ENCODE data around the gene MGAT3. TPM values are rescaled to one million over a fixed set of nuclear protein-coding genes. Genes with fewer than 3 reads are reported as not detected.

MGAT3 gene
- total RNA-seq, 5 donors from 2014 or later (not counting 1 experiment from before 2014, with no cell fraction given) = 0.23 to 2.7 (median 1.1) TPM

DNA sequence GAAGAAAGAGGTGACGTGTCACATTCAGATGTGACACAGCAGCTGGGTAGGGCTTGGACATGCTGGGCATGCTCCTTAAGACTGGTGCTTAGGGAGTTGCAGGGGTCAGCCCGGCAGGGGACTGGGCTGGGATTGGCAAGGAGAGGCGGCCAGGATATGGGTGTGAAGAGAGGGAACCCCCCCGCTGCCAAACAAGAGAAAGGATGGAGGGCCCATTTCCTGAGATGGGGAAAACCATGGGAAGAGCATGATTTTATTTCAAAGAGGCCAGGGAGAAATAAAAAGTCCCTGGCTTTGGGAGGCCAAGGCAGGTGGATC, 68.8 kb downstream of the MGAT3 start:
- no peak overlapping the region for H3K4me3 ChIP-seq (ENCODE audit: control insufficient read depth in 1 of 2, extremely low read depth in 1 of 2, low read length in 1 of 2)
- peak overlapping the region in 1 of 3 donors; percentile 66 for H3K4me3 Mint-ChIP-seq
- peaks cover 38 to 94% of the 10 kb centered on the region in 2 experiments for H3K4me1 ChIP-seq (ENCODE audit: control insufficient read depth in 1 of 2, extremely low read depth in 1 of 2, insufficient read depth in 2 of 2, low read length in 2 of 2)
- no peaks in the 10 kb centered on the region for H3K9me3 ChIP-seq
- no peak for ATAC-seq (replicated peaks in 1 of 4)
- H3K9me3 Mint-ChIP-seq = no peaks in the 10 kb centered on the region
- H3K27ac ChIP-seq (ENCODE audit: low read length) = no peak overlapping the region
- H3K27me3 ChIP-seq (replicated peaks in 1 of 2; ENCODE audit: control insufficient read depth in 2 of 2, extremely low read depth in 1 of 2, insufficient read depth in 2 of 2, low read length in 1 of 2) = no peaks in the 10 kb centered on the region
- H3K36me3 ChIP-seq (ENCODE audit: control insufficient read depth in 2 of 2, extremely low read depth in 1 of 2, insufficient read depth in 1 of 2, low read length in 1 of 2) = peaks cover 17 to 72% of the 10 kb centered on the region in 2 donors
- ChIA-PET CTCF (interaction anchor here in 1 of 2 donors (1.1 kb wide), 1 partner anchor 32 kb away, joined by 3 read pairs; no protein-coding TSS in a partner anchor), POLR2A (interaction anchor here in 1 of 2 donors (0.7 kb wide), 1 partner anchor 1752 kb away, joined by 3 read pairs; no protein-coding TSS in a partner anchor)
- peak overlapping the region; percentile 82 to 91 for H3K27ac Mint-ChIP-seq
- DNase-seq = no peak
- 92% methylated on average over 3 of the region's 4 CpGs for WGBS (ENCODE audit: insufficient coverage)
- peaks cover 86% of the 10 kb centered on the region in 3 donors for H3K4me1 Mint-ChIP-seq
- peaks cover 41% of the 10 kb centered on the region for H3K36me3 Mint-ChIP-seq
- no peaks in the 10 kb centered on the region for H3K27me3 Mint-ChIP-seq

DNA sequence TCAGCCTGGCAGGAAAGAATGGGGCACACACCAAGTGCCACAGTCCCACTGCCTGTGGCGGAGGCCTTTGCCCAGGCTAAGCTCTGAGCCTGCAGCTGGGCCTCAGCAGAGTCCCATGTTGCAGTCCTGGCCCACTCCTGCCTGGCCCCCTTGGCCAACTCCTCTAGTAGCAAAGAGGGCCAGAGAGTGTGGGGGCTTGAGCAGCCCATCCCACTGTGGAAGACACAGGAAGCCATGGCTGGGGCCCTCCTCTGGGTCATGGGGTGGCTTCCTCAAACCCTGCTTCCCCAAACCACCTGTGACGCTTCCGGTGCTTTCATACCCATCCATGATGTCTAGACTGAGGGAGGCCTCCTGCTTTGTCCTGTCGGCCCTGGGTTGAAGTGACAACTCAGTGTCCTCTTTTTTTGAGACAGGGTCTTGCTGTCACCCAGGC, 69.9 kb downstream of the MGAT3 start:
- H3K4me1 ChIP-seq (ENCODE audit: control insufficient read depth in 1 of 2, extremely low read depth in 1 of 2, insufficient read depth in 2 of 2, low read length in 2 of 2) = peaks cover 45 to 98% of the 10 kb centered on the region in 2 experiments
- no peak overlapping the region for H3K4me3 ChIP-seq (ENCODE audit: control insufficient read depth in 1 of 2, extremely low read depth in 1 of 2, low read length in 1 of 2)
- ChIA-PET CTCF (interaction anchor here in 1 of 2 donors (0.5 kb wide), 1 partner anchor 181 kb away, joined by 3 read pairs; no protein-coding TSS in a partner anchor), POLR2A (interaction anchor here in 1 of 2 donors (0.6 kb wide), 1 partner anchor 9 kb away, joined by 5 read pairs; no protein-coding TSS in a partner anchor)
- H3K27ac Mint-ChIP-seq = peak overlapping the region; percentile 85 to 92
- peak overlapping the region in 2 of 3 donors; percentile 13 to 97 for H3K4me3 Mint-ChIP-seq
- H3K27me3 Mint-ChIP-seq = no peaks in the 10 kb centered on the region
- peak overlapping the region; percentile 40 for H3K27ac ChIP-seq (ENCODE audit: low read length)
- peaks cover 91% of the 10 kb centered on the region in 3 donors for H3K4me1 Mint-ChIP-seq
- H3K36me3 Mint-ChIP-seq = peaks cover 35% of the 10 kb centered on the region
- H3K9me3 Mint-ChIP-seq = no peaks in the 10 kb centered on the region
- ATAC-seq (replicated peaks in 1 of 4) (peak; percentile 16 to 28 (median 18)), DNase-seq (peak in 4 of 35 experiments; percentile 17 to 53 (median 28))
- H3K27me3 ChIP-seq (replicated peaks in 1 of 2; ENCODE audit: control insufficient read depth in 2 of 2, extremely low read depth in 1 of 2, insufficient read depth in 2 of 2, low read length in 1 of 2) = no peaks in the 10 kb centered on the region
- H3K36me3 ChIP-seq (ENCODE audit: control insufficient read depth in 2 of 2, extremely low read depth in 1 of 2, insufficient read depth in 1 of 2, low read length in 1 of 2) = peaks cover 17 to 70% of the 10 kb centered on the region in 2 donors
- H3K9me3 ChIP-seq = no peaks in the 10 kb centered on the region
- 26% methylated on average over 3 of the region's 4 CpGs for WGBS (ENCODE audit: insufficient coverage)

DNA sequence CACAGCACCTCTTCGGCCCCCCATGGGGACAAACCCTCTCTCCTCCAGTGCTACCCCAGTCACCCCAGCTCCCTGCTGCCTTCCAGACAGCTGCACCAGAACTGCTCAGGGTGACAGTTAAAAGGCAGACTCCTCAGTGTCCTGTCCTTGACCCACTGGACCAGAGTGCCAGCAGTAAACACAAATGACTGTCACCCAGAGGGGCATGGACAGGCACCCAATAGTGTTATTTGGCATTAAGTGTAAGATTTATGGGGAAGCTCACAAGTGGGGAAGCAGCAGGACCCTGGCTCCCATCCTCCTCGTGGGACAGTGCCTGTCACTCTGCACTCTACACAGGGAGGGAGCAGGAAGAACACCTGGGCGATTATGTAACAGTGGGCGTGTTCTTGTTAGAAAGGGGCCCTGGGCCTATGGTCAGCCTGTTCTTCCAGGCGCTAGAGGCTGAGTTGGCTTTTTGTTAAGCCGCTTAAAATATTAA, 70.7 kb downstream of the MGAT3 start:
- peak overlapping the region; percentile 40 for H3K27ac ChIP-seq (ENCODE audit: low read length)
- 78% methylated on average over 4 of the region's 6 CpGs for WGBS (ENCODE audit: insufficient coverage)
- H3K4me3 ChIP-seq (ENCODE audit: control insufficient read depth in 1 of 2, extremely low read depth in 1 of 2, low read length in 1 of 2) = no peak overlapping the region
- peaks cover 44 to 97% of the 10 kb centered on the region in 2 experiments for H3K4me1 ChIP-seq (ENCODE audit: control insufficient read depth in 1 of 2, extremely low read depth in 1 of 2, insufficient read depth in 2 of 2, low read length in 2 of 2)
- peak overlapping the region; percentile 85 to 92 for H3K27ac Mint-ChIP-seq
- ATAC-seq (replicated peaks in 1 of 4) (no peak), DNase-seq (peak in 1 of 35 experiments; percentile 11)
- peaks cover 88 to 91% (median 88%) of the 10 kb centered on the region in 3 donors for H3K4me1 Mint-ChIP-seq
- peaks cover 30% of the 10 kb centered on the region for H3K36me3 Mint-ChIP-seq
- CTCF ChIA-PET = no interaction called here
- H3K27me3 Mint-ChIP-seq = no peaks in the 10 kb centered on the region
- no peaks in the 10 kb centered on the region for H3K9me3 Mint-ChIP-seq
- POLR2A ChIA-PET = interaction anchor here in 1 of 2 donors (0.6 kb wide), 1 partner anchor 583 kb away, joined by 3 read pairs; no protein-coding TSS in a partner anchor
- H3K4me3 Mint-ChIP-seq = peak overlapping the region in 2 of 3 donors; percentile 5 to 97
- no peaks in the 10 kb centered on the region for H3K27me3 ChIP-seq (replicated peaks in 1 of 2; ENCODE audit: control insufficient read depth in 2 of 2, extremely low read depth in 1 of 2, insufficient read depth in 2 of 2, low read length in 1 of 2)
- H3K9me3 ChIP-seq = no peaks in the 10 kb centered on the region
- H3K36me3 ChIP-seq (ENCODE audit: control insufficient read depth in 2 of 2, extremely low read depth in 1 of 2, insufficient read depth in 1 of 2, low read length in 1 of 2) = peaks cover 17 to 62% of the 10 kb centered on the region in 2 donors

DNA sequence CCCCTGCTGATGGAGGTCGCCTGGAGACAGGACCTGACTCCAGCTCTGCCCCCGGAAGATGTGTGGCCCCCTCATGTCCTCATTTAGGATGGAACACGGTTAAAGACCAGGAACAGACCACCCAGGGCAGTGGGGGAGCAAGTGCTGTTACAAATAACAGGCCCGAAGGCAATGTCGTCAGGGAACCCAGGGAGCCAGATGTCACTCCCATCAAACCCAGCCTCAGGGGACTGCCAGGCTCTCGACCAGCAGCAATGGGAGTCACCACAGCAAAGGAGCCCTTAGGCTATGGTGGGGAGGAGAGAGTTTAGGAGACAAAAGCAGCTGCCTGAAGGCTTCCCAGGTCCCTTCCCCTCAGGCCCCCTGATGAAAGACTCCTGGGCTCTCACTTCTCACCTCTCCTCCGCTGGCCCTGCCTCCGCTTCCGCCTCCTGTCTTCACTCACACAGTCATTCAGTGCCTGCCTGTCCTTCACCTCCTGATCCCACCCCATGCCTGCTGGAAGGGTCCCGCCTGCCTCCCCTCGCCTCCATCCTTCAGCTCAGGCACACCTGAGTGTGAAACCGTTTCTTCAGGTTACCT, 71.4 kb downstream of the MGAT3 start:
- no peak for ATAC-seq (replicated peaks in 1 of 4)
- Mint-ChIP-seq H3K4me1 (peaks cover 85 to 86% (median 85%) of the 10 kb centered on the region in 3 donors), H3K36me3 (peaks cover 27% of the 10 kb centered on the region), H3K27ac (peak overlapping the region; percentile 84 to 92), H3K4me3 (peak overlapping the region in 2 of 3 donors; percentile 28 to 97), H3K27me3 (no peaks in the 10 kb centered on the region), H3K9me3 (no peaks in the 10 kb centered on the region)
- WGBS (ENCODE audit: insufficient coverage) = 81% methylated on average over 6 of the region's 12 CpGs
- Histone ChIP-seq H3K27me3 (replicated peaks in 1 of 2; ENCODE audit: control insufficient read depth in 2 of 2, extremely low read depth in 1 of 2, insufficient read depth in 2 of 2, low read length in 1 of 2) (no peaks in the 10 kb centered on the region), H3K4me3 (ENCODE audit: control insufficient read depth in 1 of 2, extremely low read depth in 1 of 2, low read length in 1 of 2) (no peak overlapping the region), H3K9me3 (no peaks in the 10 kb centered on the region), H3K4me1 (ENCODE audit: control insufficient read depth in 1 of 2, extremely low read depth in 1 of 2, insufficient read depth in 2 of 2, low read length in 2 of 2) (peaks cover 38 to 91% of the 10 kb centered on the region in 2 experiments), H3K36me3 (ENCODE audit: control insufficient read depth in 2 of 2, extremely low read depth in 1 of 2, insufficient read depth in 1 of 2, low read length in 1 of 2) (peaks cover 15 to 56% of the 10 kb centered on the region in 2 donors), H3K27ac (ENCODE audit: low read length) (peak overlapping the region; percentile 40)
- peak in 1 of 35 experiments; percentile 21 for DNase-seq
- ChIA-PET POLR2A (interaction anchor here in 1 of 2 donors (0.6 to 1.5 kb wide), 3 partner anchors 8 to 1339 kb away, joined by 3 to 19 read pairs (median 4); partner anchors contain the start of genes ATF4 and RPL3), CTCF (interaction anchor here (0.5 to 2.7 kb wide), 10 partner anchors 12 to 527 kb away, joined by 3 to 27 read pairs (median 6); partner anchors contain the start of gene TAB1 (in 1 of the 2))

DNA sequence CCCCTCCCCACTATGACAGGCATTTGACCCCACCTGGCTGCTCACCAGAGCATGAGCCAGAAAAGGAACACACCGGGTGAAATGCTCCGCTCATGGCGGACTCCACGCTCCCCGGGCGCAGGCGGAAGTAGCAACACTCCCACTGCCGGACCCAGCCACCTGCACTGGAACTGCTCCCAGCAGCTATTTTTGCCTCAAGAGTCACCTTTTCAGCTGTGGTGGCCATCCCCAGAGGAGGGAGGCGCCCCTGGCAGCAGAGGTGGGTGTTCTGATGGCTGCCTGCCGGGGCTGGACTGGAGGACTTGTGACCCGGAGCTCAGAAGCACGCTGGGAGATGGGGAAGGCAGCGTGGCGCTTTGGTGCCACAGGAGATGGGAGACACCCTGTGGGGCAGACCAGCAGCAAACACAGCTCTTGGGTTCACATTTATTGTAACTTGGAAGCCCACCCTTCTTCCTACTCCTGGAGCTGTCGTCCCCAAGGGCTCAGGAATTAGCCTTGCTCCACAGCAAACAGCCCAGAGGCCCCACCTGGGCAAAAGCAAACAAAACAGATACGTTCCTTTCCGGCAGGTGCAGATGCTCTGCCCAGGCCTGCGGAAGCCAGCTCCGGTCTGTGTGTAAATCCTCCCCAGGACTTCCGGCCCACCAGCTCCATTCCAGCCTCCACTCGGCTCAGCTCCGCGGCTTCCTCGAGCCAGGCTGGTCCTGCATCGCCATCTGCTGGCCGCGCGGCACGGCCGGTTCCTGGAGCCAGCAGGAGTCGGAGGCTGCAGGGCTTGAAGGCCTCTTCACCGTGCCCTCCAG, 72.1 kb downstream of the MGAT3 start:
- peaks cover 13 to 50% of the 10 kb centered on the region in 2 donors for H3K36me3 ChIP-seq (ENCODE audit: control insufficient read depth in 2 of 2, extremely low read depth in 1 of 2, insufficient read depth in 1 of 2, low read length in 1 of 2)
- ATAC-seq (replicated peaks in 1 of 4) (peak; percentile 32 to 53 (median 43)), DNase-seq (peak; percentile 80 to 97 (median 91))
- H3K4me3 Mint-ChIP-seq = peak overlapping the region; percentile 51 to 97 (median 56)
- H3K9me3 ChIP-seq = no peaks in the 10 kb centered on the region
- ChIA-PET POLR2A (interaction anchor here in 1 of 2 donors (0.6 to 1.5 kb wide), 4 partner anchors 9 to 1339 kb away, joined by 3 to 19 read pairs (median 4); partner anchors contain the start of genes ATF4 and RPL3), CTCF (interaction anchor here (0.6 to 2.7 kb wide), 27 partner anchors 8 to 1328 kb away, joined by 3 to 27 read pairs (median 5); partner anchors contain the start of genes ATF4 (in 1 of the 2), CBX6 (in 1 of the 2), MIEF1 (in 1 of the 2) and RPL3 (in 1 of the 2))
- no peaks in the 10 kb centered on the region for H3K27me3 Mint-ChIP-seq
- peak overlapping the region; percentile 84 to 92 for H3K27ac Mint-ChIP-seq
- H3K9me3 Mint-ChIP-seq = no peaks in the 10 kb centered on the region
- H3K4me1 Mint-ChIP-seq = peaks cover 81 to 84% (median 82%) of the 10 kb centered on the region in 3 donors
- 30% methylated on average over 26 of the region's 32 CpGs for WGBS (ENCODE audit: insufficient coverage)
- H3K27me3 ChIP-seq (replicated peaks in 1 of 2; ENCODE audit: control insufficient read depth in 2 of 2, extremely low read depth in 1 of 2, insufficient read depth in 2 of 2, low read length in 1 of 2) = no peaks in the 10 kb centered on the region
- peaks cover 22% of the 10 kb centered on the region for H3K36me3 Mint-ChIP-seq
- peaks cover 35 to 90% of the 10 kb centered on the region in 2 experiments for H3K4me1 ChIP-seq (ENCODE audit: control insufficient read depth in 1 of 2, extremely low read depth in 1 of 2, insufficient read depth in 2 of 2, low read length in 2 of 2)
- H3K27ac ChIP-seq (ENCODE audit: low read length) = peak overlapping the region; percentile 40
- H3K4me3 ChIP-seq (ENCODE audit: control insufficient read depth in 1 of 2, extremely low read depth in 1 of 2, low read length in 1 of 2) = no peak overlapping the region
